ENCODE results near the gene INMT.

GRCh38 chr7:30760514-30761213, 8.7 kb downstream of the INMT start:
- TF ChIP-seq POLR2A (IDR thresholded peaks at IDR 0.05) (no peak), CTCF (IDR thresholded peaks at IDR 0.05) (no peak)
